ENCODE measurements around the gene B4GALNT1. TPM values are rescaled to one million over a fixed set of nuclear protein-coding genes. Genes with fewer than 3 reads are reported as not detected.
"Not testable (repeated sequence)": the region's sequence is repeated elsewhere in the genome, so short reads cannot be mapped to it uniquely, and the experiment has no call there.

The B4GALNT1 gene
- total and polyA plus RNA-seq, 2 experiments from 2014 or later: 0.97 to 1.2 TPM

- TF ChIP-seq EZH2phosphoT487 (IDR thresholded peaks at IDR 0.05; ENCODE audit: low read depth, severe bottlenecking, unreplicated experiment) (no peak), CTCF (IDR thresholded peaks at IDR 0.05; ENCODE audit: poor library complexity) (no peak), EZH2 (IDR thresholded peaks at IDR 0.05; ENCODE audit: borderline replicate concordance) (no peak)
- Histone ChIP-seq H3K4me2 (no peak overlapping the region), H3K9me2 (replicated peaks; ENCODE audit: insufficient read depth) (no peaks in the 10 kb centered on the region), H3K36me3 (replicated peaks; ENCODE audit: insufficient read depth, low read depth) (no peaks in the 10 kb centered on the region), H2AFZ (no peak overlapping the region), H3K4me1 (ENCODE audit: insufficient read depth) (no peaks in the 10 kb centered on the region), H3K9me3 (ENCODE audit: low read depth) (peaks cover 4% of the 10 kb centered on the region), H3K79me2 (no peaks in the 10 kb centered on the region), H3K4me3 (no peak overlapping the region), H3K27ac (no peak overlapping the region), H4K20me1 (ENCODE audit: insufficient read depth, poor library complexity, severe bottlenecking) (no peaks in the 10 kb centered on the region), H3K27me3 (peaks cover 24% of the 10 kb centered on the region)
- 54% methylated on average over 5 of the region's 5 CpGs for WGBS (ENCODE audit: low lambda C conversion rate, missing lambda C conversion rate)
- DNase-seq (ENCODE audit: low spot score): no peak
Measured at GRCh38 chr12:57641699-57642442, 8.9 kb upstream of the B4GALNT1 start.

DNA sequence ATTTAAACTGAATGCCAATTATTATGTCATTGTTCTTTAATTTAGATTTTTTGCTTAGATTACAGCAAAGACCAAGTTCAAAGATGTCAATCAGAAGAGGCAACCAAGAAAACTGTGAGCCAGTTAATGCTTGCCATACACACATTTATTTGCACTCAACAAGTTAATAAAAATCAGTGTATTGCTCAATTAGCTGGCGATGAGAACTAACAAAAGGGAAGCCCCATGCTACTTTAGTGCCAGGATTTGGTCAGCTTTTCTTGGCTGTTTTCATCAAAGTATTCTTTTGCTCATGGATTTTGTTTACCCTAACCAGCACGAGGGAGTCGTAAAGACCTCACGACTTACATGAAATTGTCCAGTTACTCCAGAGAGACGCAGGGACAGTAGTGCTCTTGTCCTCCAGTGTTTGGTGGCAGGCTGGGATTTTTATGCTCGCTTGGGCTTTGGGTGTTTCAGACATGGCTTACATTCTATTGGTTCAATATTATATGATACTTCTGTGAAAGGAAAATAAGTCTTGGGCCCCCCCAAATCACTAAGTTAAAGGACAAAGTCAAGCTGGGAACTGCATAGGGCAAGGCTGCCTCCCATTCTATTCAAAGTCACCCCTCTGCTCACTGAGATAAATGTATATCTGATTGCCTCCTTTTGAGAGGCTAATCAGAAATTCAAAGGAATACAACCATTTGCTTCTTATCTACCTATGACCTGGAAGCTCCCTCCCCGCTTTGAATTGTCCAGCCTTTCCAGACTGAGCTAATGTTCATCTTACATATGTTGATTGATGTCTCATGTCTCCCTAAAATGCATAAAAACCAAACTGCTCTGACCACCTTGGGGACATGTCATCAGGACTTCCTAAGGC, 7.4 kb upstream of the B4GALNT1 start:
- no peak for DNase-seq (ENCODE audit: low spot score)
- no peak overlapping the region for H2AFZ ChIP-seq
- H3K27ac ChIP-seq: no peak overlapping the region
- 66% methylated on average over 7 of the region's 7 CpGs for WGBS (ENCODE audit: low lambda C conversion rate, missing lambda C conversion rate)
- no peaks in the 10 kb centered on the region for H3K9me2 ChIP-seq (replicated peaks; ENCODE audit: insufficient read depth)
- H3K4me2 ChIP-seq: no peak overlapping the region
- H3K79me2 ChIP-seq: no peaks in the 10 kb centered on the region
- no peak for TF ChIP-seq EZH2 (IDR thresholded peaks at IDR 0.05; ENCODE audit: borderline replicate concordance)
- H3K4me3 ChIP-seq: no peak overlapping the region
- peaks cover 4% of the 10 kb centered on the region for H3K9me3 ChIP-seq (ENCODE audit: low read depth)
- H3K36me3 ChIP-seq (replicated peaks; ENCODE audit: insufficient read depth, low read depth): no peaks in the 10 kb centered on the region
- no peaks in the 10 kb centered on the region for H4K20me1 ChIP-seq (ENCODE audit: insufficient read depth, poor library complexity, severe bottlenecking)
- peaks cover 30% of the 10 kb centered on the region for H3K27me3 ChIP-seq
- H3K4me1 ChIP-seq (ENCODE audit: insufficient read depth): no peaks in the 10 kb centered on the region

DNA sequence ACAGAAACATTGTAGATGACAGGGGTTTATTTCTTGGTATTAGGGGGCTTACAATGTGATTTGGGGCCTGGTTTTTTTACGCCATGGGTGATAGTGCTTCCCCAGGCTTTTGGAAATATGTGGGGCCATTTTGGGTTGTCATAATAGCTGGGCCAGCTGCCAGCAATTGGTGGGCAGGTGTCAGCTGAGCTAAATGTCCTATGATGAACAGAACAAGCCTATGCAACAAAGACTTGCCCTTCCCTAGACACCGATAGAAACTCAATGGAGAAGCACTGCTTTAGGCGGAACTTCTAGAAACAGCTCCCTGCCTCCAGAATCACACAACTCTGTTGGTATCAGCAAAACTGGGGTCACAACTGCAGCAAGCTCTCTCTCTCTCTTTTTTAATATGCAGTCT, 5.1 kb upstream of the B4GALNT1 start:
- H3K4me2 ChIP-seq: no peak overlapping the region
- no peaks in the 10 kb centered on the region for H3K9me2 ChIP-seq (replicated peaks; ENCODE audit: insufficient read depth)
- H2AFZ ChIP-seq: no peak overlapping the region
- no peak overlapping the region for H3K27ac ChIP-seq
- H3K4me3 ChIP-seq: no peak overlapping the region
- H3K4me1 ChIP-seq (ENCODE audit: insufficient read depth): no peaks in the 10 kb centered on the region
- WGBS (ENCODE audit: low lambda C conversion rate, missing lambda C conversion rate): 89% methylated on average over 3 of the region's 3 CpGs
- no peaks in the 10 kb centered on the region for H3K9me3 ChIP-seq (ENCODE audit: low read depth)
- no peaks in the 10 kb centered on the region for H3K36me3 ChIP-seq (replicated peaks; ENCODE audit: insufficient read depth, low read depth)
- no peak for DNase-seq (ENCODE audit: low spot score)
- no peak for TF ChIP-seq EZH2 (IDR thresholded peaks at IDR 0.05; ENCODE audit: borderline replicate concordance)
- TF ChIP-seq CTCF (IDR thresholded peaks at IDR 0.05; ENCODE audit: poor library complexity): no peak
- no peak for TF ChIP-seq EZH2phosphoT487 (IDR thresholded peaks at IDR 0.05; ENCODE audit: low read depth, severe bottlenecking, unreplicated experiment)
- H4K20me1 ChIP-seq (ENCODE audit: insufficient read depth, poor library complexity, severe bottlenecking): no peaks in the 10 kb centered on the region
- H3K79me2 ChIP-seq: no peaks in the 10 kb centered on the region
- H3K27me3 ChIP-seq: peaks cover 51% of the 10 kb centered on the region

- peaks cover under 1% of the 10 kb centered on the region for H3K4me1 ChIP-seq (ENCODE audit: insufficient read depth)
- no peak for DNase-seq (ENCODE audit: low spot score)
- H3K27me3 ChIP-seq: peaks cover 56% of the 10 kb centered on the region
- 78% methylated on average over 3 of the region's 3 CpGs for WGBS (ENCODE audit: low lambda C conversion rate, missing lambda C conversion rate)
- no peak overlapping the region for H3K4me2 ChIP-seq
- no peaks in the 10 kb centered on the region for H3K36me3 ChIP-seq (replicated peaks; ENCODE audit: insufficient read depth, low read depth)
- no peak overlapping the region for H2AFZ ChIP-seq
- H3K4me3 ChIP-seq: no peak overlapping the region
- H3K27ac ChIP-seq: no peak overlapping the region
- no peaks in the 10 kb centered on the region for H3K9me3 ChIP-seq (ENCODE audit: low read depth)
- H3K79me2 ChIP-seq: no peaks in the 10 kb centered on the region
- H3K9me2 ChIP-seq (replicated peaks; ENCODE audit: insufficient read depth): no peaks in the 10 kb centered on the region
- no peak for TF ChIP-seq EZH2 (IDR thresholded peaks at IDR 0.05; ENCODE audit: borderline replicate concordance)
- TF ChIP-seq EZH2phosphoT487 (IDR thresholded peaks at IDR 0.05; ENCODE audit: low read depth, severe bottlenecking, unreplicated experiment): no peak
- no peak for TF ChIP-seq CTCF (IDR thresholded peaks at IDR 0.05; ENCODE audit: poor library complexity)
- H4K20me1 ChIP-seq (ENCODE audit: insufficient read depth, poor library complexity, severe bottlenecking): no peaks in the 10 kb centered on the region
Measured at GRCh38 chr12:57637364-57637763, 4.4 kb upstream of the B4GALNT1 start.

GRCh38 chr12:57636731-57637130, 3.7 kb upstream of the B4GALNT1 start:
- 90% methylated on average over 9 of the region's 9 CpGs for WGBS (ENCODE audit: low lambda C conversion rate, missing lambda C conversion rate)
- H3K9me2 ChIP-seq (replicated peaks; ENCODE audit: insufficient read depth); H3K4me3 ChIP-seq; DNase-seq (ENCODE audit: low spot score); H4K20me1 ChIP-seq (ENCODE audit: insufficient read depth, poor library complexity, severe bottlenecking); H3K27ac ChIP-seq; H3K9me3 ChIP-seq (ENCODE audit: low read depth); H3K4me1 ChIP-seq (ENCODE audit: insufficient read depth); H3K79me2 ChIP-seq; H3K36me3 ChIP-seq (replicated peaks; ENCODE audit: insufficient read depth, low read depth); H3K4me2 ChIP-seq; H2AFZ ChIP-seq: not testable (repeated sequence)
- peaks cover 62% of the 10 kb centered on the region for H3K27me3 ChIP-seq

Measured in hepatocyte (in vitro differentiated cells).